ENCODE measurements around the gene DMD.

Gene DMD

DNA sequence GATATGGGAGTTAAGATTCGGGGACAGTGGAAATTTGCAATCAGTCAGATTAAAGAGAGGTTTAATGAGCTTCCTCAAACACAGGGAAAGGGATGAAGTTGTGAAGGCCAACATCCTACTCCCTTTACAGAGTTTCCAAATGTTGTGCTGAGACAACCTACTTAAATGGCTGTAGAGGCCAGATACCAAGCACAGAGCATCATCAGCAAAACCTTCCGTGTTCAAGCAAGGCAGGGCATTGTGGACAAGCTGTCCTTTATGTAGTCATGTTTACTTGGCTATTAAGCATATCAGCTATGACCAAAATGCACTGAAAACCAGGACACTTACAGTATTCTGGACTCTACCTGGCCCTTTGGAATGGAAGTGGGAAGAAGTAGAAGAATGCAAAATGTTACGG is 197.3 kb downstream of the DMD start:
- DNase-seq: no peak

DNA sequence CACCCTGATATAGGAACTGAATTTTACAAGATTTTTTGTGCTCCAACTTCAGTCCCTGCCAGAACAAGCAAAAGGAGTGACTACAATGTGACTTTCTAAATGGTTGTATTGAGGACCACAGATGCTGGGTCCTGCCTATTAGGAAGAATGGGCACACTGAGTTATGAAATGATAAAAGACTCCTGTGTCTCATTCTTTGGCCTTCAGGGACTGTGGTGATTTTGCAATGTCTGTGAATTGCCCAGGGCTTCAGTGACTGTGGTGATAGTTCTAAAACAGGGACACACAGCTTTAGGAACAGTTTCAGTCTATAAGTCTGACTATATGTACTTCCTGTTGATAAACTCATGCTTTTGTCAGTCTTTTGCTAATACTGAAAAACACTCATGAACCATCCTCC is 210.2 kb downstream of the DMD start:
- no peak for DNase-seq

DNA sequence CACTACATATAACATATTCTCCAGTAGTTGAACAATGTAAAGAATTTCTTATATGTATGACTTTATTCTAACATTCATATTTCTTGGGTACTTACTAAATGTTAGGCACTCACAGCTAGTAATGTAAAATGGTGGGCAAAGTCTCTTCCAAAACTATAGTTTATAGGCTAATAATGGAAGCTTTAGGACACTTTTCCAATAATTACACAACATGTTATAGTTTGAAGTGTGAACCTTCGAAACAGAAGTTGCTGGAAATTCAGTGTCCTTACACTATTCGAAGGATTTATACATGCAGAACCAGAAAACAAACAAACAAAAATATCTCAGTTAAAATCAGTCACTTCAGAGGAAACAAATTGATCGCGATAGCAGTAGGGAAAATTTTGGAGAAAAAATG is 212.6 kb downstream of the DMD start:
- DNase-seq: no peak

DNA sequence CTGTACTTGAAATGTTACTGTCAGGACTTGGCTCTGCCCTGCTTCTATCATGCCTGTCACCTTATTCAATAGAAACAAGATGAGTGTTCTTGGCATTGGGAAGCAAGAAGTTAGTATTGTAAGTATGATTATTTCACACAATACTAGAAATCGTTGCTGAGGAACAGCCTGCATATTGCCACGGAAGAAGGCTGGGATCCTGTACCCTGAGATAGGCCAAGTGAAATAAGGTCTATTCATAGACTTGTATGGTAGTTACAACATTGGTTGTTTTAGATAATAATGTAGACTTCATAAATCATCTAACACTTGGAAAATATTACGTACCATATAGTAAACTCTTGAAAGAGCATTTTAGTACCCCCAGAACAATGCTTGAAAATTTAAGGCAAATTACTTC is 215.9 kb downstream of the DMD start:
- no peak for DNase-seq

DNA sequence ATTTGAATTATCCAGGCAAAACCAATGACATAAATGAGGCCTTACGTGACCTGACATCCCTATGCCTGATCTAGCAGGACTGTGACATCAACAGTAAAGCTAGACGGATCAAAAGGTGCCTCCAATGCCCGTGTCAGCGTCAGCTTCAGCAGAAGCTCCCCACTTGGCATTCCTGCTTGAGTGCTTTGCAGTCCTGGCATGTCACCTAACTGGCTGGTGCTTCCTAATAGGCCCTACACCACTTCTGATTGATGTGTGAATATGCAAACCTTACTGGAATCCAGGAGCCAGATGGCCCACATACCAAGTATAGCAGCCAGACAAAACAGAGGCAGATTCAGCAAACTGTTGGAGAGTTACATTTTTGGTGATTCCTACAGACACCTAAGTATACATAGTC is 224.2 kb downstream of the DMD start:
- no peak for DNase-seq

DNA sequence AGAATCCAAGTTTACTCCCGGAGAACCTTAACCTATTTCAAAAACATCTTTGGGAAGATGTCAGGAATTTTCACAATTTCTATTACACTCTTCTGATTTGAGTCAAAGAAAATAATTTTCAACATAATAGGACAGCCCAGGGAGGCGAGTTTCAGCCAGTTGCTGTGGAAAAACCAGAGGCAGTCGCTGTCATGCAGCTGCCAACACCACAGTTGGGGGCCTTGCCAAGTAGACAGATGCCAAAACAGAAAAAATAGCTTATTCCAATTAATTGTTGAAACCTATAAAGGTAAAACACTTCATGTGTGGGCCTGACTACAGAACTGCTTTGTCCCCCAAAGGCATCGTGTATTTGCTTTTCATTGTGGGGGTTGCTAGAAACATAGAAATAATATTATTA is 225.8 kb downstream of the DMD start:
- DNase-seq: no peak

DNA sequence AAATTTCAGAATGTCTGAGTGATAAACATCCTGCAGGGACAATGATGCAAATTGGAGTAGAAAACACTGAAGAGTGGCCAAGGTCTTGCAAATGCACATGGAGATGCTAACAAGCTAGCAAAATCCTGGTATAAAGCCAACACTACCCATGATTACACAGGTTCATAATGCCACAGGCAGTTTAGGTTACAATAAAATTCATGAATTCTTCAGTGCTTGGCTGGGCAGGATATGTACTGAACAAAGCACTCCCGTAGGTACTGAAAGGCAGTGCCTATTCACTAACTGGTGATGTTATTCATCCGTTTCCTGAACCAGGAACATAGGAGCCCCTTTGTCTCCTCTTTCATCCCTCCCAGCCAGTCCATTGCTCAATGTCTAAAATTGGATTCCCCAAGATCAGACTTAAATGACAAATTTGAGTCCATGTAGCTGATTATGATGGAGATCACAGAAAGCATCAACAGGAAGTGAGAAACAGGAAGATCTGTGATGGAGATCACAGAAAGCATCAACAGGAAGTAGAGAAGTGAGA is 244.5 kb downstream of the DMD start:
- no peak for DNase-seq

DNA sequence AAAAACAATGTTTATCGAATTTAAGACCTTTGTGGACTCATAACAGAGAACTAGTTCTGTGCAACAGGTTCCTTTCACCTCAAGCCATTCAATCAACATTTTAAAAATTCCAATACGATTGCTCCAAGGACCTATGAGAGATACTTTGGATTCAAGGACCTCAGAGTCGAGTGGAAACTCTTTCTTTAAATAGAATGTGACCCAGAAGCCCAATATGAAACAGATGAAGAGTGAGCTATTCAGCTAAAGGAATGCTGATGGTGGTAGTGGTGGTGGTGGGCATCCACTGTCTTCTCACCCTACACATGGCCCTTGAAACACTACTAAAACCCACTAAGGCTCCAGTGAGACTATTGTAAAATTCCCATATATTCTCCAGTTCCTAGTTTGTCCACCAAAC is 257.2 kb downstream of the DMD start:
- DNase-seq: no peak

DNA sequence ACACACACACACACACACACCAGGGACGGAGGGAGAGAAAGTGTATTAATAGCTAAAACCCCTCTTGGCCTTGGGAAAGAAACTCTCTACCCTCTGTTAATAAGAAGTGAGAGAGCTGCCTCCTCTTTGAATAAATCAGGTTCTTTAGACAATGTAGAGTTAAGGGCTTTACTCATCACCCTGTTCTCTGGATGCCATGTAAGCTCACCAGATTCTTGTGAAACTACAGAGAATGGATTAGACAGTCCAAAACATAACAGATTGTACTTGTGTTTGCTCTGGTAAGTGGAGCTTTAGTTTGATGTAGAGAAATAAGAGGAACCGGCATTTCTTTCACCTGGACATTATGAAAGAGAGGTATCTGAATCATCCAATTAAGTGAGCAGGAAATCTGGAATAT is 263.2 kb downstream of the DMD start:
- no peak for DNase-seq

DNA sequence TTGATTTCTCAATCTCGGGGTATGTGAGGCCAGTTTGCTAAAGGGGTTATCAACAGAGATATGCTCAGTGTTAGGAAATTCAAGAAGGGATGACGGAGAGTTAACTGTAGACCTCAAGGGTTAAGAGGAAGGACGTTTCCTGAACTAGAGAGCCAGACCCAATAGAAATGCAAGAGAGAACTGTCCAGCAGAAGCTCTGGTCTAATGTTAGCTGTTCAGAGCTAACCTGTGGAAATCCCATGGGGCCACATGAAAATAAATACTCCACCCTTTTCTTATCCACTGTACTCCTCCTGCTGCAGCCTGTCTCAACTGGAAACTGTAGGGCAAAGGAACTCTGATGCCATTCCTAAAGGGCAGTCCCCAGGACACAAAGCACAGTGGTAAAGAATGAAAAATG is 274.3 kb downstream of the DMD start:
- no peak for DNase-seq

DNA sequence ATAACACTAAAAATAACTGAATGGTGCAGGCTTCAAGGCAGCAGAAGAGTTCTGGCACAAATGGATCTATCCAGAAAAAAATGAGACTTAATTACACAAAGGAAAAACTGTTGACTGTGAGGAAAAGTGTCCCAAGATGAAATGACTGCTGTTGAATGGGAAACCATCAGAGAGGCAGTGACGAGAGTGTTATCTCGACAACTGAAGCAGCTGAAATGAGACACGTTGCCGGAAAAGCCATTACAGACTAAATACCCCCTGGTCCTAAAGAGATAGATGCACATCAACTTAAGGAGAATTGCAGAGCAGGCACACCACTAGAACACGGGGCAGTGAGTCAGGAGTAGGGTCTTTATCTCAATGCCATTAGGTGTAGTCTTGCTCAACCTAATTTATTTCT is 277.8 kb downstream of the DMD start:
- no peak for DNase-seq

DNA sequence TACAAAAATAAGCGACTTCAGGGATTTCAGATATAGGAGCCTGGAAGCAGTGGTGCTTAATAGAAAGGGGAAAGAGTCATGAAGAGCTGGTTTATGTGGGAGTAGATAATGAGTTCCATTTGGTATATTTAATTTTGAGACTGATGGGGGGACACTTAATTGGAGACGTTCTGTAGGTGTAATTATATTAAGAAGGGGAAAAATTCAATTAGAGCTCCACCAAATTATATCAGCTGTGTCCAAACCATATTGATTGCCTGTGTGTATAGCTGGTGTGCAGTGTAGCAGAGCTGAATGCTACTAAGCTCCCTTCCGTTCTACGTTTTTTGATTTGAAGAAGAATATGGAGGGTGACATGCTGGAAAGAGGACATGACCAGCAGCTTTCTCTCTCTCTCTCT is 282.3 kb downstream of the DMD start:
- DNase-seq: no peak

DNA sequence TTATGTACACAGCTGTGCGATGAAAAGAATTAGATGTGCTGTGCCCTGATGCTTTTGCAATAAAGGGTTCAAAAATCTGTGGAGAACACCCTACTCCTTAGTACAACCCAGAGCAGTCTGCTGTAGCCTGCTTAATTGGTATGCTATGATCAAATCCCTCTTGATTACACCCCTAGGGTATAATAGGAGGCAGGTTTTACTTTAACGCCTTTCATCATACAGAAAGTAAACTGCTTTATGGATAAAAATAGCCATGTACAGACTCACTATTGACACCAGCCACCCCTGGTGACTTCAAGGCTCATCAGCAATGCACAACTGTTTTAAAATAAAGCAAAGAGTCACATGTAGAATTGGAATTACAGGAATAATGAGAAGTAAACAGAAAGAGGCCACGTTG is 315.3 kb downstream of the DMD start:
- no peak for DNase-seq

DNA sequence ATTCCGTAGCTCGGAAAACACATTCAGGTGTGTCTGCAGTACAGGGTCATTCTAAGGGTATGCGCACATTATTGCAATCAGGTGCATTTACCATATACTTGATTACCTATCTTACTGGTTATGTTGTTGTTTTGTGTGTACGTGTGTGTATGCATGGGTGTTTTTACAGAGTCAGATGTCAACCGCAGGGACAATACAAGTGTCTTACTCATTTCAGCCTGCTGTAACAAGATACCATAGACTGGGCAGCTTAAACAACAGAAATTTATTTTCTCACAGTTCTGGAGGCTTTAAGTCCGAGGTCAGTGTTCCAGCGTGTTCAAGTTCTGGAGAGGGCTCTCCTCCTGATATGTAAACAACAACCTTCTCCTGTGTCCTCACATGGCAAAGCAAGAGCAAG is 316.7 kb downstream of the DMD start:
- no peak for DNase-seq

DNA sequence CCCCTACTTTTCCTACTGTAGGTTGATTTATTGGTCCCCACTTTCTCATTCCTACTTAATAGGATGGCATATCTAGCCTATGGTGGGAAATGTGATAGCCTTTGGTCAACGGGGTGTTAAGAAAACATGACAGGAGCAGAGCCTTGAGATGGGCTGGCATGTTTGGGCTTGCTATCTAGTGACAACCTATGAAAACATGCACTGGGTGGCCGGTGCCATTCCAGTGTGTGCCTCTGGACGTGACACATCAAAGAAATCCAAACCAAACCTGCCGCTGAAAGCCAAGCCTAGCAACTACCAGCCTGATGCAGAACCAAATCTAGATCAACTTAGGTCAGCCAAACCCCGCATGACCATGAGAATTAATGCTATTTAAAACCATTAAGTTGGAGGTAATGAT is 317.6 kb downstream of the DMD start:
- DNase-seq: no peak

DNA sequence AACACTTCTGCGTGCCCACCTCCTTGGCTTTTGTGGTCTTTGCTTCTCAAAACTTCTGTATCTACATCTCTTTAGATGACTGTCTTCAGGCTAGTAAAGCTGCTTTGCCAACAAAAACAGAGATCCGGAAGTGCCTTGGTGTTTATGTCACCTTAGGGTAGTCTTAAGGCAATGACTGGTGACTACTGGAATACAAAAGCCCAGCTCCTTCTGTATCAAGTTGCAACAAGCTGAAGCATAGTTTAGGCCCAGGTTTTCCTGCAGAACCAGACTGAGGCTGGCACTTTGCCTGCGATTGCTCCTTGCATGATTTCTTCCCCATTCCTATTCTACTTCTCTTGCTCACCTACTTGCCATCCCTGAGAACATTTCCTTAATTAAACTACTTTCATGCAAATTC is 333.8 kb downstream of the DMD start:
- no peak for DNase-seq

DNA sequence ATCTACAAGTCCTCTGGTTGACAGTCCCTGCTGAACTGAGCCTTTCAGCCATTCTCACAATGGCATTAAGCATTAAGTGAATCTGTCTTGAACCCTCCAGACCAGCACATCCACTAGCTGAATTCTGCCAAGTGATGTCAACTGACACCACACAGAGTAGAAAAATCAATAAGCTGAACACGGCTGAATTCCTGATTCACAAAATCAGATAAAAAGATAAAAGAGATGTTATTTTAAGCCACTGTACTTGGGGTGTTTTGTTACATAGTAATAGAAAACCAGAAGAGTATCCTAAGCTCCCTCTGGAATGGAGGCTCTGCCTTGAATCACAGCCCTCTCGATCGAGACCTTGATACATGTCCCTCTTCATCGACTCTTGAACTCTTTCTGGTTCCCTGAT is 336.5 kb downstream of the DMD start:
- no peak for DNase-seq

DNA sequence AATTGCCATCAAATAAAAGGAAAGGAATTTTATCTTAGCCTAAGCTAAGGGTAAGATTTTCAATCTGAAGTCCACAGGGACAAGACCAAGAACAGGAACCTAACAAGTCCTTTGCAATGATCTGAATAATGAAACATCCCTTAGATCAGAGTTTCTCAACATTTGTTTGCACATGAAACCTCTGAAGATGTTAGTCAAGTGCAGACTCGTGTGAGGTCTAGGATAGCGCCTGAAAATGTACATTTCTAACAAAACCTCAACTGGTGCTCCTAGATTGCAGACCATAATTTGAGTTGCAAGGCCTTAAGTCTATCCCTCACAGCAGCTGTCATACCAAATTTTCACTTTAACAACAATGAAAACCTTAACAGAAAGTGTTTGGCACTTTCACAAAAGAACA is 337.6 kb downstream of the DMD start:
- no peak for DNase-seq

DNA sequence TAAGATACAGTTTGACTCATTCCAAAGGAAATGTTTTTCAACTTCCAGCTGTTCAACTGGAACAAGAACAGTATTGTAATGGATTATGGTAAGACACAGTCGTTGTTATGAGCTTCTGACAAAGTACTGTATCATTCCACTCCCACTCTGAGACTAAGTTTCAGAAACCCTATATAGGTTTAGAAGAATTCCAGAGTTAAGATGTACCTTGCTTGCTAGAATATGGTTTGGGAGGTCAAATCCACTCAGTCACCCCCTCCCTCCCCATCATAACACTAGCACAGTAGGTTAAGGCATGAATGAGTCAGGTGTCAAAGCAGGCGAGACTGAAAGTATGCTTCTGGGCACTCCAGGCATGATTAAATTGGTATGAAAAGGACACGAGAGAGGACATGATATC is 339.7 kb downstream of the DMD start:
- DNase-seq: no peak

DNA sequence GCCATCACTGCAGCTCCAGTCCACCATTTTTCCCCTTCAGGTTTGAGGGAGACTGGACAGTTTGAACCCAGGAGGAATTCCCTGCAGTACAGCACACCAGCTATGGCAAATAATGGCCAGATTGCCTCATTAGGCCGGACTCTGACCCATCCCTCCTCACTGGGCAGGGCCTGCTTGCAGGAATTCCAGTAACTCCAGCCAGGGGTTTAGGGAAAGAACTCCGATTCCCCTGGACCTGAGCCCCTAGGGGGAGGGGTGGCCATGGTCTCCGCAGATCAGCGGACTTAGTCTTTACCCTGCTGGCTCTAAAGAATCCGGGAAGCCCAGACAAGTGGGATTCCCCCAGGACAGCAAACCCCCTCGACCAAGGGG is 342.8 kb downstream of the DMD start:
- no peak for DNase-seq

DNA sequence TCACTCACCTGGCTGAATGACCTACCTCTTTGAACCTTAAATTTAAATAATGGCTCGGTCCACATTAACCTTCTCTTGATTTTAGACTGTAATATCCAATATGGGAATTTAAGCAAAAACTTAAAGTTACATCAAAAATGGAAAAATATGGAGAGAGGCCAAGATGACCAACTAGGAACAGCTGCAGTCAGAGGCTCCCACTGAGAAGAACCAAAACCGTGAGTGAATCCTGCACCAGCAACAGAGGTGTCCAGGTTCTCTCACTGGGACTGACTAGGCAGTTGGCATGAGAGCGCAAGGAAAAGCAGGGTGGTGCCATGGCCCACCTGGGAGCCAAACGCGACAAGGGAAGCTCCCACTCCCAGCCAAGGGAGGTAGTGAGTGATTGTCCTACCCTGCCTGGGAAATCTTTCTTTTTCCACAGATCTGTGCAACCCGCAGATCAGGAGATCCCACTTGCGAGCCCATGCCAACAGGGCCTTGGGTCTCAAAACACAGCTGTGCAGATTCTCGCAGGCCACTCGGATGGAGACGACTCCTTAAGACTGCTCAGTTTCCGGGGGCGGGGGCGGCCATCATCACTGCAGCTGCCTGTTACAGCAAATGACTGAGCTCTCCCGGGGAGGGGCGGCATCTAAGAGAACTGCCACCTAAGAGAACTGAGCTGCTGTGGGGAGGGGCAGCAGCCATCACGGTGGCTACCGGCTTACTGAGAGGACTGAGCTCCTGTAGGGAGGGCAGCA is 343.4 kb downstream of the DMD start:
- no peak for DNase-seq

DNA sequence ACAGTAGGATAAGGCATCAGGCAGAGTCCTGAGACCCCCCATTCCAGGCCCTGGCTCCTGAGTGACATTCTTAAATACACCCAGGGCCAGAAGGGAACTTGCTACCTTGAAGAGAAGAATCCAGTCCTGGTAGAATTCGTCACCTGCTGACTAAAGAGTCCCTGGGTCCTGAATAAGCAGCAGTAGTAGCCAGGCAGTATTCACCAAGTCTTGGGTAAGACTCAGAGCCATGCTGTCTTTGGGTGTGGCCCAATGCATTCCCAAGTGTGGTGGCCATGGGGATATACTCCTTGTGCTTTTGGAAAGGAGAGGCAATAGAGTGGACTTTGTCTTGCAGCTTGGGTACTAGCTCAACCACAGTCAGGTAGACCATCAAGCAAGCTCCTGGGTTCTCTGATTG is 359.1 kb downstream of the DMD start:
- DNase-seq: no peak

DNA sequence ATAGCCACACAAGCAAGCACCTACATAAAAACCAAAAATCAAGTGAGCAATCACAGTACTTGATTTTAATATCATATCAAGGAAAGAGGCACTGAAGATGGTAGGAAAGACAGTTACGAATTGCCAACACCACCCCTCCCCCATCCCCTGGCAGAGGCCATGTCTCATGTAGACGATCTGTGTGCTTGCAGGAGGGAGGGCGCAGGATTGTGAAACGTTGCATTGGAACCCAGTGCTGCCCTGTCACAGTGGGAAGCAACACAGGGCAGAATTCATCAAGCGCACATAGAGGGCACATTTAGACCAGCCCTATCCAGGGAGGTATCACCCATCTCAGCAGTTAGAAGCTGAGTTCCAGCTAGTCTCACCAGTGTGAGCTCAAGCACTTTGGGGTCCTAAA is 359.8 kb downstream of the DMD start:
- no peak for DNase-seq

DNA sequence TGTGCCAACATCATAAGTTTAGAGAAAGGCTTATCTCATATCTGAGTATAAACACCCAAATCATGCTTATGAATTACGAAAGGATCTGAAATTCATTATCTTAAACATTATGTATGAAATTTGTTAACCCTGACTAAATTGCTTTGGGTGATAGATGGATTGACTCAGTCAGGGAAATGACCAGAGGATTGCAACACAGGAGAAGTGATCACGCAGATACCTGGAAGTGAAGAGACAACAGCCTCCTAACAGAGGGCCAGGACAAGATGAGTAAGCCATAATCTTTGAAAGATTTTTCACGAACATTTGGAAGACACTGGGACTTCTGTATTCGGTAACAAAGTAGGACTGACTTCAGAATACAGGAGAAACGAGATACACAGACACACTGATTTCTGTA is 363.4 kb downstream of the DMD start:
- DNase-seq: no peak

DNA sequence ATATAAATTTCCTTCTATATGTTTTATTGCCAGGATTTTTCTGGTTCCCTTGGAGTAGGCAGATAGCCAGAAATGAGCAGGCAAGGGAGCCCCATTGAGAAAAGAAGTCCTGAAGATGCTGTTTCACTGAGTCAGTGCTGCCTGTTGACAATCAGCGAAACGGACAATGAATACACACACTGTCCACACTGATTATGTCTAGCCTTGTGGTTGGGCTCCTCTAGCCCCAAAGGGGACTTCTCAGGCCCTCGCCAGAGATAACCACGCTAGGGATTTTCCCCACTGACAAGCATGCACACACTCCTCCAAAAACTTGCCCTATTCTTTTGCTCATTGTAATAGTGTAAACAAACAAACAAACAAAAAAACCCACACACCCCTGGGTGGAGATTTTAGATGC is 369.3 kb downstream of the DMD start:
- no peak for DNase-seq

DNA sequence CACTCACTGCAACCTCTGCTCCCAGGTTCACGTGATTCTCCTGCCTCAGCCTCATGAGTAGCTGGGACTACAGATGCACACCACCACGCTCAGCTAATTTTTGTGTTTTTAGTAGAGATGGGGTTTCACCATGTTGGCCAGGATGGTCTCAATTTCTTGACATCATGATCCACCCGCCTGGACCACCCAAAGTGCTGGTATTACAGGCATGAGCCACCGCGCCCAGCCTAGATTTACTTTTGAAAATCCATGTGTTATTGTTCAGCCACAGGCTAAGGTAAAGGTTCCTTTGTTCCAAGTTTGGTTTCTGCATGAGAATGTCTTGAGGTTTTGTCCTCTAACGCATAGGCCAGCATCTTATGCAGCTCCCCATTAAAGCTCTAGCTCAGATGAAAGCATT is 371.6 kb downstream of the DMD start:
- no peak for DNase-seq
